NCI-H1092 treated with DMSO at 0.1 percent for 48 hours (cell line): Measurements from ENCODE around the gene RPL27.

ENCODE experiments used
- DNase-seq: peaks from one replicate; lab custom pipeline; 2025; lab: John Stamatoyannopoulos, UW

RPL27 gene

GRCh38 chr17:43051969-43052368, 53.8 kb downstream of the RPL27 start:
- no peak for DNase-seq
